ENCODE measurements around the gene SLMAP.

GRCh38 chr3:57840473-57840872, 84.4 kb downstream of the SLMAP start:
- TF ChIP-seq CTCF (IDR thresholded peaks at IDR 0.05) (no peak), POLR2A (IDR thresholded peaks at IDR 0.05) (no peak), POLR2AphosphoS5 (IDR thresholded peaks at IDR 0.05) (no peak)

All from breast epithelium (tissue), 3 donors.